Thoracic aorta (tissue), 2 donors: ENCODE data around the gene NAMPT. TPM values are rescaled to one million over a fixed set of nuclear protein-coding genes. Genes with fewer than 3 reads are reported as not detected.

Experiments
- ATAC-seq: fragments of 150-250 bp; one replicate; pipeline ENCODE4 v1.8.0; 2017; ENCODE audit warnings: low read depth; ENCODE audit not compliant: insufficient number of reproducible peaks, low FRiP score
- DNase-seq: peaks from one replicate; pipeline ENCODE4 v3.0.0-alpha.2; 2020; ENCODE audit warnings: low spot score
- H3K27ac ChIP-seq, 2 donors: fragments of 200-600 bp; sonication (generic); 1 replicate in 1 of 2; 2 replicates in 1 of 2; pipeline ENCODE4 v1.5.1; 2016; ENCODE audit warnings: mild to moderate bottlenecking in 2 of 2, moderate library complexity in 2 of 2
- H3K27me3 ChIP-seq: fragments of 200-600 bp; sonication (generic); replicated peaks from 2 replicates; pipeline ENCODE4 v1.6.0; 2016; ENCODE audit warnings: mild to moderate bottlenecking; ENCODE audit not compliant: insufficient read depth
- H3K36me3 ChIP-seq: fragments of 200-600 bp; sonication (generic); one replicate; pipeline ENCODE4 v1.5.1; 2016
- H3K4me1 ChIP-seq, 2 donors: fragments of 200-600 bp; sonication (generic); 1 replicate in 1 of 2; 2 replicates in 1 of 2; pipeline versions ENCODE4 v1.5.1 to v1.6.0; 2016; ENCODE audit warnings: low read depth in 2 of 2, mild to moderate bottlenecking in 1 of 2; ENCODE audit not compliant: control insufficient read depth in 1 of 2
- H3K4me3 ChIP-seq: fragments of 200-600 bp; sonication (generic); 2 replicates; pipeline ENCODE4 v1.5.1; 2016; ENCODE audit warnings: mild to moderate bottlenecking
- H3K9me3 ChIP-seq: fragments of 200-600 bp; sonication (generic); 2 replicates; pipeline ENCODE4 v1.5.1; 2016
- CTCF ChIP-seq: fragments of 200-600 bp; sonication (generic); IDR thresholded peaks from one replicate; pipeline ENCODE4 v1.5.1; 2019; ENCODE audit warnings: antibody characterized with exemption
- total RNA-seq, 2 donors: library from RNA; depleted of rRNA; stranded (reverse); fragments of >200 nt; gene quantifications; one replicate each; pipeline versions ENCODE4 v1.1.0 to v1.2.3, GENCODE V29; 2016

Gene NAMPT
- total RNA-seq, result 1,000 to 10,000 TPM in 1 of 2 donors, 100 to 1,000 TPM in 1; 274 to 1,075 TPM

DNA sequence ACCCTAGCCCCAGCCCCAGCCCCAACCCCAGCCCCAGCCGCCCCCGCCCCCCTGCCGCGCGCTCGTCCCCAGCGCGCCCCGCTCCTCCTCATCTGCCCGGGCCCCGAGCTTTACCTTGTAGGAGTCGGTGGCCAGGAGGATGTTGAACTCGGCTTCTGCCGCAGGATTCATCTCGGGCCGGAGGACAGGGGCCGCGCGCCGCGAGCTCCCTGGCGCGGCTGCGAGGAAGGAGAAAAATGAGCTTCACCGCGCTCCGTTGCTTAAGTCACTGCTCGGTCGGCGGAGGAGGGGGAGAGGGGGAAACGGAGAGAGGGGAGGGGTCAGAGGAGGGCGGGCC lies at the start of gene NAMPT:
Gene NAMPT, minus strand, starts transcription at position 270 of the 337 bp plus-strand sequence. Its CDS starts 99 bp downstream, at position 171.
- H3K27ac ChIP-seq, result peak within 1 kb of the TSS; percentile 87 to 93
- no peak for ATAC-seq
- no peak for TF ChIP-seq CTCF
- H3K4me1 ChIP-seq, result peaks cover 24 to 26% of the 10 kb centered on the region in 2 donors
- no peaks in the 10 kb centered on the region for H3K9me3 ChIP-seq
- peak within 1 kb of the TSS; percentile 75 for H3K4me3 ChIP-seq
- DNase-seq, result peak; percentile 79
- no peaks in the 10 kb centered on the region for H3K36me3 ChIP-seq
- no peaks in the 10 kb centered on the region for H3K27me3 ChIP-seq

GRCh38 chr7:106332201-106332600 lies 47.4 kb upstream of the NAMPT start:
- H3K4me3 ChIP-seq, result no peak overlapping the region
- peaks cover 14 to 35% of the 10 kb centered on the region in 2 donors for H3K4me1 ChIP-seq
- ATAC-seq (no peak), DNase-seq (no peak)
- TF ChIP-seq CTCF, result no peak
- H3K27ac ChIP-seq, result no peak overlapping the region
- H3K9me3 ChIP-seq, result no peaks in the 10 kb centered on the region
- H3K36me3 ChIP-seq, result no peaks in the 10 kb centered on the region
- H3K27me3 ChIP-seq, result no peaks in the 10 kb centered on the region

DNA sequence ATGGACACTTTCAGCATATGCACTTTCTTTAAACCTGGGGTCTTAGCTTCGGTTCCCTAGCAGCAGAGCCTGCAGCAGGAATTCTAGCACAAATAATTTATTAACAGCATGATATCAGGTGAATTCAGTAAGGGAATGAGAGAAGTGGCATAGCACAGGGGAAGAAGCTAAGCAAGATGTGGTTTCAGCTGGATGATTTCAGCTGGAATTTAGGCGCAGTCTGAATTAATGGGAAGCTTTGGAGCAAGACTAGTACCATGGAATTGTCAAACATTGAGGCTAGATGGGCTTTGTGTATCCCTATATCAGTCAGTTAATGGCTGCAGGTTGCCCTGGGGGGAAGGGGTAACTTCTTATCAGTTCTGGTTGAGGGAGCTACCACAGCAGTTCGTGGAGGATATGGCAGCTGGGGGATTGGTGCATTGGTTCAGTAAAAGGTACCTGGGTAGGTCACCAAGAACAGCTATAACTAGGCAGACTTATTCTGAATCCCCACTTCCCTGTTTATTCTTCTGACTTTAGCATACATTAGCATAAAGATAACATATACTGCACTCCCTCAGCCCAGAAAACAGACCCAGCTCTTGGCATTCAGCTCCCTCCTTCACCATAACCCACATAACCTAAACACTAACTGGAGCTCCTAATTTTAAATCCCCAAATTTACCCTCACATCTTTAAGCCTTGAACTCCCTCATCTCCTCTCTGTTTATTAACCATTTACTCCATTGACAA lies 46.8 kb upstream of the NAMPT start:
- no peak for ATAC-seq
- no peak overlapping the region for H3K4me3 ChIP-seq
- H3K9me3 ChIP-seq, result no peaks in the 10 kb centered on the region
- no peaks in the 10 kb centered on the region for H3K27me3 ChIP-seq
- H3K27ac ChIP-seq, result no peak overlapping the region
- TF ChIP-seq CTCF, result no peak
- peaks cover 17 to 41% of the 10 kb centered on the region in 2 donors for H3K4me1 ChIP-seq
- no peak for DNase-seq
- no peaks in the 10 kb centered on the region for H3K36me3 ChIP-seq

- ATAC-seq (no peak), DNase-seq (no peak)
- Histone ChIP-seq H3K4me1 (peaks cover 17 to 44% of the 10 kb centered on the region in 2 donors), H3K27ac (peak overlapping the region; percentile 4 to 40), H3K36me3 (no peaks in the 10 kb centered on the region), H3K9me3 (no peaks in the 10 kb centered on the region), H3K27me3 (no peaks in the 10 kb centered on the region), H3K4me3 (no peak overlapping the region)
- TF ChIP-seq CTCF, result no peak
Measured at GRCh38 chr7:106329971-106330733, 45.4 kb upstream of the NAMPT start.

DNA sequence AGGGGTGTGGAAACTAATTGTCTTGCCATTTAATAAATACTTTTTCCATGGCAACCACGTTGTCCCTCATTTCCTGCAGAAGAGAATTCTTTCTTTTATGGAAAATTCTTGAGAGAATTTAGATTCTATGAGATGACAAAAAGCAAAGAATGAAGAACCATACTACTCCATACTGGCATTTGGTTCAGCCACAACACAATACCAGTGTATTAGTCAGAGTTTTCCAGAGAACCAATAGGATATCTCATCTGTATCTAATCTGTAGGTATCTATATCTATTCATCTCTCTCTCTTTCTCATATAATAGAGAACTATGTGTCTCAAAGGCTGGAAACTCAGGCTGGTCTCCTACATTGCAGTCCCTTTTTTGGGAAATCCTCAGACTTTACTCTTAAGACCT lies 44.6 kb upstream of the NAMPT start:
- H3K27ac ChIP-seq, result no peak overlapping the region
- no peak for TF ChIP-seq CTCF
- peaks cover 17 to 44% of the 10 kb centered on the region in 2 donors for H3K4me1 ChIP-seq
- H3K27me3 ChIP-seq, result no peaks in the 10 kb centered on the region
- no peaks in the 10 kb centered on the region for H3K9me3 ChIP-seq
- H3K4me3 ChIP-seq, result no peak overlapping the region
- no peaks in the 10 kb centered on the region for H3K36me3 ChIP-seq
- no peak for DNase-seq
- ATAC-seq, result no peak
